CD4-positive, alpha-beta T cell (primary cell): ENCODE data around the gene NIPAL4. TPM values are rescaled to one million over a fixed set of nuclear protein-coding genes. Genes with fewer than 3 reads are reported as not detected.

Source experiments
- ATAC-seq: fragments of 200-7000 bp; cut with Tn5 transposase; one replicate; pipeline ENCODE4 v1.10.0; 2022; ENCODE audit warnings: mild to moderate bottlenecking; ENCODE audit not compliant: poor library complexity
- CTCF ChIA-PET: fragments of 350-600 bp; sonication (Branson Sonifier 250); formaldehyde crosslinking; loops from one replicate; lab custom pipeline; 2021; ENCODE audit warnings: antibody characterized with exemption, inconsistent platforms; lab: Charles Lee
- POLR2A ChIA-PET: fragments of 350-600 bp; sonication (Branson Sonifier 250); formaldehyde crosslinking; loops from one replicate; lab custom pipeline; 2021; ENCODE audit warnings: antibody characterized with exemption, inconsistent platforms; lab: Charles Lee
- DNase-seq, 14 experiments: peaks; one replicate each; pipeline ENCODE4 v3.0.0-alpha.2; 2013 to 2020; ENCODE audit warnings: mixed read lengths in 2 of 14
- H3K27ac ChIP-seq, 2 donors: one replicate each; pipeline versions ENCODE4 v1.5.1 to v1.7.0; 2013; ENCODE audit warnings: low read length in 2 of 2, low read depth in 1 of 2, mild to moderate bottlenecking in 1 of 2
- H3K27me3 ChIP-seq, 2 experiments: 1 replicate in 1 of 2; 2 replicates in 1 of 2; pipeline versions ENCODE4 v1.6.1 to v1.7.0; 2013; ENCODE audit warnings: low read length in 2 of 2, control low read depth in 1 of 2, mild to moderate bottlenecking in 1 of 2, moderate library complexity in 1 of 2; ENCODE audit not compliant: insufficient read depth in 2 of 2, control insufficient read depth in 1 of 2
- H3K36me3 ChIP-seq: one replicate; pipeline ENCODE4 v1.6.1; 2013; ENCODE audit warnings: low read length, control low read depth; ENCODE audit not compliant: insufficient read depth
- H3K4me1 ChIP-seq: one replicate; pipeline ENCODE4 v1.6.1; 2013; ENCODE audit warnings: low read length, control low read depth; ENCODE audit not compliant: insufficient read depth
- H3K4me3 ChIP-seq: one replicate; pipeline ENCODE4 v1.5.1; 2013; ENCODE audit warnings: mild to moderate bottlenecking, low read length, moderate library complexity
- H3K9me3 ChIP-seq, 2 experiments: 1 replicate in 1 of 2; 2 replicates in 1 of 2; pipeline versions ENCODE4 v1.6.1 to v1.7.0; 2013; ENCODE audit warnings: low read length in 2 of 2, mild to moderate bottlenecking in 2 of 2, control low read depth in 1 of 2, moderate library complexity in 1 of 2; ENCODE audit not compliant: control insufficient read depth in 1 of 2, insufficient read depth in 1 of 2
- H3K27ac Mint-ChIP-seq: one replicate; pipeline ENCODE4 v1.8.0; 2020; ENCODE audit warnings: mixed read lengths
- H3K27me3 Mint-ChIP-seq: one replicate; pipeline ENCODE4 v1.8.0; 2021; ENCODE audit warnings: mixed read lengths
- H3K36me3 Mint-ChIP-seq: one replicate; pipeline ENCODE4 v1.8.0; 2021; ENCODE audit warnings: low read depth, mixed read lengths
- H3K4me1 Mint-ChIP-seq: one replicate; pipeline ENCODE4 v1.8.0; 2021; ENCODE audit warnings: low read depth, mixed read lengths
- H3K4me3 Mint-ChIP-seq: one replicate; pipeline ENCODE4 v1.8.0; 2020; ENCODE audit warnings: mild to moderate bottlenecking, mixed read lengths
- H3K9me3 Mint-ChIP-seq: one replicate; pipeline ENCODE4 v1.8.0; 2020; ENCODE audit warnings: mixed read lengths
- CTCF ChIP-seq: fragments of 200-600 bp; IDR thresholded peaks from one replicate; pipeline ENCODE4 v1.8.0; 2022; ENCODE audit warnings: antibody characterized with exemption, mild to moderate bottlenecking
- intact Hi-C, 2 experiments: fragments of 100-400 bp; cut with DNase I in 1 of 2; cut with micrococcal nuclease in 1 of 2; formaldehyde crosslinking; loops; one replicate each; pipeline versions ENCODE4 v1.15.1 to v1.9.0; 2023 to 2025; cut with DNase I, micrococcal nuclease
- total RNA-seq, 174 experiments: library from RNA in 2 of 174; stranded (reverse) in 2 of 174; gene quantifications; one replicate each; pipeline ENCODE4 v1.2.3 and lab custom pipeline; 2021 to 2026

NIPAL4 gene
- total RNA-seq, 2 experiments from 2014 or later = 0.16 to 0.45 TPM

- intact Hi-C loops = no loop called here
- TF ChIP-seq CTCF = no peak
- H3K36me3 Mint-ChIP-seq = no peaks in the 10 kb centered on the region
- H3K27ac Mint-ChIP-seq = no peak overlapping the region
- H3K4me1 Mint-ChIP-seq = no peaks in the 10 kb centered on the region
- Histone ChIP-seq H3K27me3 (no peaks in the 10 kb centered on the region), H3K9me3 (no peaks in the 10 kb centered on the region), H3K27ac (no peak overlapping the region), H3K4me1 (no peaks in the 10 kb centered on the region), H3K4me3 (no peak overlapping the region), H3K36me3 (no peaks in the 10 kb centered on the region)
- H3K9me3 Mint-ChIP-seq = no peaks in the 10 kb centered on the region
- ChIA-PET POLR2A (no interaction called here), CTCF (interaction anchor here (1.2 kb wide), 1 partner anchor 12 kb away, joined by 3 read pairs; no protein-coding TSS in a partner anchor)
- no peaks in the 10 kb centered on the region for H3K27me3 Mint-ChIP-seq
- no peak for ATAC-seq
- no peak for DNase-seq
- no peak overlapping the region for H3K4me3 Mint-ChIP-seq
Measured at GRCh38 chr5:157444224-157444623, 15.8 kb upstream of the NIPAL4 start.

- no peaks in the 10 kb centered on the region for H3K27me3 Mint-ChIP-seq
- no peaks in the 10 kb centered on the region for H3K9me3 Mint-ChIP-seq
- CTCF ChIA-PET = no interaction called here
- H3K36me3 ChIP-seq = no peaks in the 10 kb centered on the region
- no peak overlapping the region for H3K4me3 ChIP-seq
- H3K27ac ChIP-seq = no peak overlapping the region
- no peaks in the 10 kb centered on the region for H3K36me3 Mint-ChIP-seq
- H3K4me1 Mint-ChIP-seq = no peaks in the 10 kb centered on the region
- no peak for ATAC-seq
- POLR2A ChIA-PET = no interaction called here
- intact Hi-C loops = no loop called here
- no peaks in the 10 kb centered on the region for H3K9me3 ChIP-seq
- TF ChIP-seq CTCF = no peak
- no peak for DNase-seq
- no peaks in the 10 kb centered on the region for H3K27me3 ChIP-seq
- H3K4me3 Mint-ChIP-seq = no peak overlapping the region
- H3K27ac Mint-ChIP-seq = no peak overlapping the region
- no peaks in the 10 kb centered on the region for H3K4me1 ChIP-seq
Measured at GRCh38 chr5:157445745-157446411, 14.1 kb upstream of the NIPAL4 start.

- Histone ChIP-seq H3K27ac (no peak overlapping the region), H3K4me3 (no peak overlapping the region), H3K9me3 (no peaks in the 10 kb centered on the region), H3K36me3 (no peaks in the 10 kb centered on the region), H3K4me1 (no peaks in the 10 kb centered on the region), H3K27me3 (no peaks in the 10 kb centered on the region)
- DNase-seq = no peak
- Mint-ChIP-seq H3K4me3 (no peak overlapping the region), H3K4me1 (no peaks in the 10 kb centered on the region), H3K9me3 (no peaks in the 10 kb centered on the region), H3K27me3 (no peaks in the 10 kb centered on the region), H3K36me3 (no peaks in the 10 kb centered on the region), H3K27ac (no peak overlapping the region)
- no peak for TF ChIP-seq CTCF
- POLR2A ChIA-PET = interaction anchor here (0.6 kb wide), 1 partner anchor 148 kb away, joined by 5 read pairs; no protein-coding TSS in a partner anchor
- CTCF ChIA-PET = no interaction called here
- no peak for ATAC-seq
- intact Hi-C loops = no loop called here
Measured at GRCh38 chr5:157446412-157446935, 13.5 kb upstream of the NIPAL4 start.
